Parathyroid adenoma (tissue), 2 donors: ENCODE results near the gene DLG2.

Experiments
- H2AFZ ChIP-seq: fragments of 300-600 bp; sonication (generic); one replicate; pipeline ENCODE4 v1.7.0; 2017; ENCODE audit warnings: antibody characterized with exemption, mild to moderate bottlenecking
- H3K27ac ChIP-seq: fragments of 300-600 bp; sonication (generic); one replicate; pipeline ENCODE4 v1.7.0; 2017
- H3K27me3 ChIP-seq: fragments of 300-600 bp; sonication (generic); one replicate; pipeline ENCODE4 v1.7.0; 2017; ENCODE audit warnings: low read length; ENCODE audit not compliant: control insufficient read depth, insufficient read depth
- H3K36me3 ChIP-seq: fragments of 300-600 bp; sonication (generic); one replicate; pipeline ENCODE4 v1.7.0; 2017; ENCODE audit warnings: low read length; ENCODE audit not compliant: control insufficient read depth, insufficient read depth
- H3K4me1 ChIP-seq: fragments of 300-600 bp; sonication (generic); one replicate; pipeline ENCODE4 v1.7.0; 2017; ENCODE audit warnings: control low read depth
- H3K4me2 ChIP-seq: fragments of 300-600 bp; sonication (generic); one replicate; pipeline ENCODE4 v1.7.0; 2017; ENCODE audit warnings: low read length
- H3K4me3 ChIP-seq: fragments of 300-600 bp; sonication (generic); one replicate; pipeline ENCODE4 v1.7.0; 2017; ENCODE audit warnings: low read depth, low read length
- H3K79me2 ChIP-seq: fragments of 300-600 bp; sonication (generic); one replicate; pipeline ENCODE4 v1.7.0; 2017; ENCODE audit warnings: control low read depth
- H3K9ac ChIP-seq: fragments of 300-600 bp; sonication (generic); one replicate; pipeline ENCODE4 v1.7.0; 2017; ENCODE audit warnings: mild to moderate bottlenecking
- H3K9me3 ChIP-seq: fragments of 300-600 bp; sonication (generic); one replicate; pipeline ENCODE4 v1.7.0; 2017; ENCODE audit warnings: low read length; ENCODE audit not compliant: control insufficient read depth
- CTCF ChIP-seq: fragments of 300-600 bp; sonication (generic); IDR thresholded peaks from one replicate; pipeline ENCODE4 v1.7.0; 2017; ENCODE audit warnings: antibody characterized with exemption, mild to moderate bottlenecking
- donor health status: primary hyperparathyroidism.

Gene DLG2

GRCh38 chr11:84145616-84146185, 1481.4 kb downstream of the DLG2 start:
- Histone ChIP-seq H3K27ac (no peak overlapping the region), H3K79me2 (no peaks in the 10 kb centered on the region), H3K4me2 (no peak overlapping the region), H3K36me3 (no peaks in the 10 kb centered on the region), H3K9me3 (no peaks in the 10 kb centered on the region), H3K27me3 (no peaks in the 10 kb centered on the region), H3K9ac (no peak overlapping the region), H3K4me1 (no peaks in the 10 kb centered on the region), H3K4me3 (no peak overlapping the region), H2AFZ (no peak overlapping the region)
- TF ChIP-seq CTCF, result no peak

GRCh38 chr11:84144531-84144930, 1482.6 kb downstream of the DLG2 start:
- Histone ChIP-seq H3K79me2 (no peaks in the 10 kb centered on the region), H3K4me2 (no peak overlapping the region), H3K4me3 (no peak overlapping the region), H3K36me3 (no peaks in the 10 kb centered on the region), H2AFZ (no peak overlapping the region), H3K27ac (no peak overlapping the region), H3K9ac (no peak overlapping the region), H3K9me3 (no peaks in the 10 kb centered on the region), H3K27me3 (no peaks in the 10 kb centered on the region), H3K4me1 (no peaks in the 10 kb centered on the region)
- no peak for TF ChIP-seq CTCF

- H3K36me3 ChIP-seq, result no peaks in the 10 kb centered on the region
- no peak overlapping the region for H3K27ac ChIP-seq
- no peak for TF ChIP-seq CTCF
These were observed 1484.7 kb downstream of the DLG2 start for GRCh38 chr11:84142411-84142810.

GRCh38 chr11:84140386-84141169, 1486.6 kb downstream of the DLG2 start:
- H3K4me1 ChIP-seq, result peaks cover 2% of the 10 kb centered on the region
- H3K36me3 ChIP-seq, result no peaks in the 10 kb centered on the region
- H3K4me3 ChIP-seq, result no peak overlapping the region
- no peak for TF ChIP-seq CTCF
- H3K79me2 ChIP-seq, result no peaks in the 10 kb centered on the region
- H3K27ac ChIP-seq, result no peak overlapping the region
- H3K27me3 ChIP-seq, result no peaks in the 10 kb centered on the region
- no peaks in the 10 kb centered on the region for H3K9me3 ChIP-seq
- H3K4me2 ChIP-seq, result no peak overlapping the region
- no peak overlapping the region for H3K9ac ChIP-seq
- no peak overlapping the region for H2AFZ ChIP-seq

More at GRCh38 chr11:84142411-84142810, 1484.7 kb downstream of the DLG2 start:
- no peaks in the 10 kb centered on the region for H3K4me1 ChIP-seq
- no peak overlapping the region for H2AFZ ChIP-seq
- no peaks in the 10 kb centered on the region for H3K27me3 ChIP-seq
- H3K4me3 ChIP-seq, result no peak overlapping the region
- no peaks in the 10 kb centered on the region for H3K9me3 ChIP-seq
- H3K9ac ChIP-seq, result no peak overlapping the region
- H3K79me2 ChIP-seq, result no peaks in the 10 kb centered on the region
- no peak overlapping the region for H3K4me2 ChIP-seq
